ENCODE measurements around the gene PILRA.

GRCh38 chr7:100366411-100367250, 6.7 kb upstream of the PILRA start:
- TF ChIP-seq, protein P1, sequence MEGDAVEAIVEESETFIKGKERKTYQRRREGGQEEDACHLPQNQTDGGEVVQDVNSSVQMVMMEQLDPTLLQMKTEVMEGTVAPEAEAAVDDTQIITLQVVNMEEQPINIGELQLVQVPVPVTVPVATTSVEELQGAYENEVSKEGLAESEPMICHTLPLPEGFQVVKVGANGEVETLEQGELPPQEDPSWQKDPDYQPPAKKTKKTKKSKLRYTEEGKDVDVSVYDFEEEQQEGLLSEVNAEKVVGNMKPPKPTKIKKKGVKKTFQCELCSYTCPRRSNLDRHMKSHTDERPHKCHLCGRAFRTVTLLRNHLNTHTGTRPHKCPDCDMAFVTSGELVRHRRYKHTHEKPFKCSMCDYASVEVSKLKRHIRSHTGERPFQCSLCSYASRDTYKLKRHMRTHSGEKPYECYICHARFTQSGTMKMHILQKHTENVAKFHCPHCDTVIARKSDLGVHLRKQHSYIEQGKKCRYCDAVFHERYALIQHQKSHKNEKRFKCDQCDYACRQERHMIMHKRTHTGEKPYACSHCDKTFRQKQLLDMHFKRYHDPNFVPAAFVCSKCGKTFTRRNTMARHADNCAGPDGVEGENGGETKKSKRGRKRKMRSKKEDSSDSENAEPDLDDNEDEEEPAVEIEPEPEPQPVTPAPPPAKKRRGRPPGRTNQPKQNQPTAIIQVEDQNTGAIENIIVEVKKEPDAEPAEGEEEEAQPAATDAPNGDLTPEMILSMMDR (IDR thresholded peaks at IDR 0.05) = no peak
- no peak for TF ChIP-seq POLR2A (IDR thresholded peaks at IDR 0.05)
